HUES6 (cell line): Measurements from ENCODE around the gene GGT5.
"Not testable (repeated sequence)": the region's sequence is repeated elsewhere in the genome, so short reads cannot be mapped to it uniquely, and the experiment has no call there.

Experiments
- H3K27ac ChIP-seq: 2 replicates; pipeline ENCODE4 v1.7.0; 2013; ENCODE audit warnings: low read depth, mild to moderate bottlenecking, low read length, inconsistent platforms
- H3K27me3 ChIP-seq: 2 replicates; pipeline ENCODE4 v1.6.1; 2013; ENCODE audit warnings: low read length; ENCODE audit not compliant: control insufficient read depth, insufficient read depth
- H3K36me3 ChIP-seq: 2 replicates; pipeline ENCODE4 v1.6.1; 2013; ENCODE audit warnings: low read length; ENCODE audit not compliant: control insufficient read depth, insufficient read depth
- H3K4me1 ChIP-seq: 2 replicates; pipeline ENCODE4 v1.6.1; 2013; ENCODE audit warnings: low read length; ENCODE audit not compliant: control insufficient read depth, insufficient read depth
- H3K4me3 ChIP-seq: 2 replicates; pipeline ENCODE4 v1.5.1; 2013; ENCODE audit warnings: low read depth, low read length
- H3K9ac ChIP-seq: one replicate; pipeline ENCODE4 v1.6.1; 2013; ENCODE audit warnings: mild to moderate bottlenecking, low read length
- H3K9me3 ChIP-seq: 2 replicates; pipeline ENCODE4 v1.6.1; 2013; ENCODE audit warnings: low read depth, low read length; ENCODE audit not compliant: control insufficient read depth, insufficient read depth

Gene GGT5

GRCh38 chr22:24186352-24186740 is 58.5 kb downstream of the GGT5 start:
- no peak overlapping the region for H3K9ac ChIP-seq
- no peak overlapping the region for H3K4me3 ChIP-seq
- H3K36me3 ChIP-seq = no peaks in the 10 kb centered on the region
- no peaks in the 10 kb centered on the region for H3K27me3 ChIP-seq
- H3K4me1 ChIP-seq = peaks cover 4% of the 10 kb centered on the region
- H3K27ac ChIP-seq = no peak overlapping the region
- no peaks in the 10 kb centered on the region for H3K9me3 ChIP-seq

- peaks cover 5% of the 10 kb centered on the region for H3K4me1 ChIP-seq
- H3K27me3 ChIP-seq = no peaks in the 10 kb centered on the region
- H3K36me3 ChIP-seq = no peaks in the 10 kb centered on the region
- H3K9me3 ChIP-seq = no peaks in the 10 kb centered on the region
- H3K27ac ChIP-seq = no peak overlapping the region
- H3K9ac ChIP-seq = no peak overlapping the region
- no peak overlapping the region for H3K4me3 ChIP-seq
Observed at GRCh38 chr22:24185501-24186351, 59.2 kb downstream of the GGT5 start.

DNA sequence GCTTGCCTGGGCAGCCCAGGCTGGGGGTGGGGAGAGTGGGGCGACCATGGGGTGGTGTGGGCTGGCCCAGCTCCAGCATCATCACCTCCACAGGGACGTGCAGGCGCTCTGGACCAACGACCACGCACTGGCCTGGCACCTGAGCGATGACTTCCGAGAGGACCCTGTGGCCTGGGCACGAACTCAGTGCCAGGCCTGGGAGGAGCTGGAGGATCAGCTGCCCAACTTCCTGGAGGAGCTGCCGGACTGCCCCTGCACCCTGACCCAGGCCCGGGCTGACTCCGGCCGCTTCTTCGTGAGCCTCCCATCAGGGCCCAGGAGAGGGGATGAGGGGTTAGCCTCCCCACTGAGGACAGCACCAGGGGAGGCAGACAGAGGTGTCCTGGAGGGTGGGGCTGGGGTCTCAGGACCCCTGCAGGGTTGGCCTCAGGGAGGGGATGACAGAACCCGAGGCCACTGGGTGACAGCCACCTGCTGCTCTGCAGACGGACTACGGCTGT is 59.8 kb downstream of the GGT5 start:
- no peak overlapping the region for H3K4me3 ChIP-seq

GRCh38 chr22:24184057-24184798 is 60.7 kb downstream of the GGT5 start:
- Histone ChIP-seq H3K4me1 (peaks cover 13% of the 10 kb centered on the region), H3K4me3 (no peak overlapping the region), H3K9me3 (no peaks in the 10 kb centered on the region), H3K27ac (no peak overlapping the region), H3K27me3 (no peaks in the 10 kb centered on the region), H3K9ac (no peak overlapping the region), H3K36me3 (no peaks in the 10 kb centered on the region)

More for the DNA sequence above, 59.8 kb downstream of the GGT5 start:
- Histone ChIP-seq H3K27ac (no peak overlapping the region), H3K4me1 (peaks cover 11% of the 10 kb centered on the region), H3K27me3 (no peaks in the 10 kb centered on the region), H3K9me3 (no peaks in the 10 kb centered on the region), H3K36me3 (no peaks in the 10 kb centered on the region), H3K9ac (no peak overlapping the region)

DNA sequence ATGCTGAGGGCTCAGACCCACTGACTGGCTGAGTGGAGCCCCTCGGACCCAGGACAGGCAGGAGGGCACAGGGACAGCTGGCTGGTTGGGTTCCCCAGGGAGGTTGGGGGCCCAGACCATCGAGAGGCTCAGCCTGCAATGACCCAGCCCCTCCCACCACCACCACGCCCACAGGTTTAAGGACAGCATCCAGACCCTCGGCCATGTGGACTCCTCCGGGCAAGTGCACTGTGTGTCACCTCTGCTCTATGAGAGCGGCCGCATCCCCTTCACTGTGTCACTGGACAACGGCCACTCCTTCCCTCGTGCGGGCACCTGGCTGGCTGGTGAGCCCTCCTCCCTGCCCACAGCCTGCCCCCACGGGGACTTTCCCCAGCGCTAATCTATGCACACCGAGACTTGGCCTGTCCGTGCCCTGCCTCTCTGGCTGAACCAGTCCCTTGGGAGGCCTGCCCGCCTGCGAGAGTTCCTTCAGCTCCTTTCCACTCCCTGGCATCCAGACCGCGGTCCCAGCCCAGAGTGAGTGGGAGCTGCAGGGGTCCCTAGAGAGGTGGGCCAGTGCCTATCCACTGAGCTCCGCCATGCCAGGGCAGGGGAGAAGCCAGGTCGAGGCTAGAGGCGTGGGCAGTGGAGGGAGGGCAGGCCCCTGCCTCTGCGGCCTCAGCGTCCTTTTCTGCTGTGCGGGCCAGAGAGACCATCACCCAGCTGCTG is 61.4 kb downstream of the GGT5 start:
- no peaks in the 10 kb centered on the region for H3K27me3 ChIP-seq
- H3K9me3 ChIP-seq = no peaks in the 10 kb centered on the region
- H3K36me3 ChIP-seq = no peaks in the 10 kb centered on the region
- peaks cover 13% of the 10 kb centered on the region for H3K4me1 ChIP-seq
- H3K4me3 ChIP-seq = no peak overlapping the region
- H3K27ac ChIP-seq = no peak overlapping the region
- H3K9ac ChIP-seq = no peak overlapping the region

GRCh38 chr22:24182900-24183246 is 62.0 kb downstream of the GGT5 start:
- not testable (repeated sequence) for H3K4me3 ChIP-seq, H3K27ac ChIP-seq, H3K9ac ChIP-seq, H3K36me3 ChIP-seq, H3K9me3 ChIP-seq, H3K27me3 ChIP-seq
- H3K4me1 ChIP-seq = peaks cover 13% of the 10 kb centered on the region

DNA sequence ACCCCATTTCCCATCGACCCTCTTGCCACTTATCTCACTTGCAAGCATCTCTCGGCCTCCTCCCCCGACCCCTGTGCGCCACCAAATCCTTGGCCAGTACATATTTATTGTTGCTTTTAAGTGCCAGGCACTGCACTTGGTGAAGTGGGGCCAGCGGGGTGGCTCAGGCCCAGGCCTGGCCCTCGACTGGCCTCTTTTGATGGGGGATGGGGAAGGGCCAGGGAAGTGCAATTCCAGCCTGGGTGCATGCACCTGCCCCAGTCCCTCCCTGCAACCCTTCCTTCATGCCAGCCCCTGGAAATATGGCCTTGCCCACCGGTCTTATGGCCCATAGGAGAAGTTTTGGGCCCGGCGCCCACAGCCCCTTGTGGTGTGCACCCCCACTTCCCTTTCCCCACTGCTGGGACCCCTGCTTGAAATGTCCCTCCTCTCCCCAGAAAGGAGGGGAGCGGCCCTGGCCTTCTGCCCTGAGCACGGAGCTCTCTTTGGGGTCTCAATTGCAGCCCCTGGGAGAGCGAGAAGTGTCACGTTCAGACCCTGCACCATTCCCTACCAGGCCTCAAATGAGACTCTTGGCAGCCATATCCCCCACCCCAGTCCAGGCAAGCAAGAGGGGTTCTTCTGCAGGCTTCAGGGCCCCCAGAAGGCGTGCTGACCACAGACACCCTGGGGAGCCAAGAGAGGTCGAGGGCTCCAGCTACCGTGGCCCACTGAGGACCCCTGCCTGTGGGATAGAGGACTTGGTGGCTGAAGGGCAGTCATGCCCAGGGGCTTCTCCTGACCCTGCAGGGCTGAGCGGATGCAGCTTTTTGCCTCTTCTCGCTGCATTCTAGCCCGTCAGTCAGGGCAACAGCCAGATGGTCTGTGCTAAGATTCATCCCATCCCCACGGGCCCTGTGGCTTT is 62.6 kb downstream of the GGT5 start:
- no peaks in the 10 kb centered on the region for H3K27me3 ChIP-seq
- H3K36me3 ChIP-seq = peaks cover 5% of the 10 kb centered on the region; the same call in 1 of the 2 replicates
- no peak overlapping the region for H3K27ac ChIP-seq
- H3K9ac ChIP-seq = no peak overlapping the region
- H3K4me3 ChIP-seq = no peak overlapping the region
- peaks cover 13% of the 10 kb centered on the region for H3K4me1 ChIP-seq
- H3K9me3 ChIP-seq = no peaks in the 10 kb centered on the region

- Histone ChIP-seq H3K9ac (no peak within 1 kb of the TSS), H3K4me3 (no peak within 1 kb of the TSS; the same call in 1 of the 2 replicates)
Observed at GRCh38 chr22:24181088-24181995, 63.5 kb downstream of the GGT5 start, which contains the start of gene SUSD2. Gene SUSD2 (plus strand): TSS chr22:24181487. CDS start chr22:24181520, 33 bp downstream.

GRCh38 chr22:24180316-24181087 is 64.4 kb downstream of the GGT5 start:
- peaks cover 14% of the 10 kb centered on the region for H3K36me3 ChIP-seq
- H3K27ac ChIP-seq = no peak overlapping the region

More at GRCh38 chr22:24181088-24181995, 63.5 kb downstream of the GGT5 start, which contains the start of gene SUSD2:
- Histone ChIP-seq H3K27ac (no peak within 1 kb of the TSS), H3K27me3 (no peaks in the 10 kb centered on the region), H3K36me3 (peaks cover 7% of the 10 kb centered on the region), H3K9me3 (no peaks in the 10 kb centered on the region), H3K4me1 (peaks cover 13% of the 10 kb centered on the region)

More at GRCh38 chr22:24180316-24181087, 64.4 kb downstream of the GGT5 start:
- Histone ChIP-seq H3K4me1 (peaks cover 13% of the 10 kb centered on the region), H3K4me3 (no peak overlapping the region), H3K9me3 (no peaks in the 10 kb centered on the region), H3K9ac (no peak overlapping the region), H3K27me3 (no peaks in the 10 kb centered on the region)
